HFFc6 (cell line): ENCODE results near the gene GSG1L. TPM values are rescaled to one million over a fixed set of nuclear protein-coding genes. Genes with fewer than 3 reads are reported as not detected.

Experiments
- DNase-seq: peaks from one replicate; pipeline ENCODE4 v3.0.0-alpha.2; 2018
- H3K27ac Mint-ChIP-seq: 2 replicates; pipeline ENCODE4 v1.8.0; 2020; ENCODE audit warnings: mild to moderate bottlenecking, mixed read lengths
- H3K27me3 Mint-ChIP-seq: 2 replicates; pipeline ENCODE4 v1.8.0; 2021; ENCODE audit warnings: mild to moderate bottlenecking, moderate library complexity, mixed read lengths; ENCODE audit not compliant: insufficient read depth
- H3K36me3 Mint-ChIP-seq: 2 replicates; pipeline ENCODE4 v1.8.0; 2021; ENCODE audit warnings: low read depth, mixed read lengths
- H3K4me1 Mint-ChIP-seq: 2 replicates; pipeline ENCODE4 v1.8.0; 2020; ENCODE audit warnings: low read depth, mixed read lengths
- H3K4me3 Mint-ChIP-seq: 2 replicates; pipeline ENCODE4 v1.8.0; 2020; ENCODE audit warnings: mild to moderate bottlenecking, moderate library complexity, mixed read lengths
- H3K9me3 Mint-ChIP-seq: 2 replicates; pipeline ENCODE4 v1.8.0; 2020; ENCODE audit warnings: mild to moderate bottlenecking, mixed read lengths
- CTCF ChIP-seq: fragments of 200-600 bp; sonication (generic); IDR thresholded peaks from 2 replicates; pipeline ENCODE4 v1.5.0; 2021; ENCODE audit warnings: antibody characterized with exemption, mild to moderate bottlenecking
- total RNA-seq, 6 experiments: library from RNA; stranded (reverse); fragmentation: NEBNext Ultra II Directional; extraction: Animal tissue kit (Norgen Biotek cat#: 25700); gene quantifications; 2 replicates in 1 of 6; 3 replicates in 5 of 6; pipeline ENCODE4 v1.2.3, GENCODE V29; 2021

The GSG1L gene
- total RNA-seq, 6 experiments from 2014 or later, result not detected

GRCh38 chr16:28003021-28003865 lies 60.3 kb downstream of the GSG1L start:
- no peak for TF ChIP-seq CTCF
- no peak overlapping the region for H3K27ac Mint-ChIP-seq
- H3K36me3 Mint-ChIP-seq, result no peaks in the 10 kb centered on the region
- no peaks in the 10 kb centered on the region for H3K9me3 Mint-ChIP-seq
- peaks cover 6% of the 10 kb centered on the region; the same call in 1 of the 2 replicates for H3K4me1 Mint-ChIP-seq
- H3K4me3 Mint-ChIP-seq, result no peak overlapping the region
- H3K27me3 Mint-ChIP-seq, result peaks cover 17% of the 10 kb centered on the region
- DNase-seq, result no peak

- Mint-ChIP-seq H3K4me3 (no peak overlapping the region), H3K27ac (no peak overlapping the region), H3K9me3 (no peaks in the 10 kb centered on the region), H3K4me1 (peaks cover 6% of the 10 kb centered on the region; the same call in 1 of the 2 replicates), H3K27me3 (peaks cover 9% of the 10 kb centered on the region; the same call in 1 of the 2 replicates), H3K36me3 (no peaks in the 10 kb centered on the region)
- no peak for TF ChIP-seq CTCF
- no peak for DNase-seq
These were observed 61.9 kb downstream of the GSG1L start for GRCh38 chr16:28001642-28002041.

DNA sequence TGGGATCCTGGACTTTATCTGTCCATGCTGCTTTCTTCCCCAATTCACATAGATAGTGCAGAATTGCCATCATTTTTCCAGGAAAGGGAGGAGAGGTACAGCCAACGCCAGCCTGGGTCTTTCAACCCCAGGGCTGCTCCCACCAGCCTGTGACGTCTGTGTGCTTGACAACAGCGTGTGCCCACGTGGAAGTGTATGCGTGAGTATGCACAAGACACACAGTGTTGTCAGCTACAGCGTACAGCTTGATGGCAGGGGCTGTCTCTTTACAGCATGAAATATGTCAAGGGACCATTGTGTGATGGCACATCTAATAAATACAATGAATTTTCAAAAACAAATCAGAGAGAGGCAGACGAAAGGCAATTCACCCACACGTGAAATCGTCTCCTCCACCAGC lies 62.3 kb downstream of the GSG1L start:
- Mint-ChIP-seq H3K4me3 (no peak overlapping the region), H3K36me3 (no peaks in the 10 kb centered on the region), H3K27ac (no peak overlapping the region), H3K9me3 (no peaks in the 10 kb centered on the region), H3K27me3 (peaks cover 9% of the 10 kb centered on the region; the same call in 1 of the 2 replicates), H3K4me1 (peaks cover 6% of the 10 kb centered on the region; the same call in 1 of the 2 replicates)
- no peak for DNase-seq
- TF ChIP-seq CTCF, result no peak

- Mint-ChIP-seq H3K36me3 (no peaks in the 10 kb centered on the region), H3K4me3 (no peak overlapping the region), H3K27me3 (peaks cover 11% of the 10 kb centered on the region), H3K9me3 (no peaks in the 10 kb centered on the region), H3K27ac (no peak overlapping the region), H3K4me1 (peaks cover 6% of the 10 kb centered on the region; the same call in 1 of the 2 replicates)
- DNase-seq, result no peak
- no peak for TF ChIP-seq CTCF
These were observed 63.0 kb downstream of the GSG1L start for GRCh38 chr16:28000314-28001169.

DNA sequence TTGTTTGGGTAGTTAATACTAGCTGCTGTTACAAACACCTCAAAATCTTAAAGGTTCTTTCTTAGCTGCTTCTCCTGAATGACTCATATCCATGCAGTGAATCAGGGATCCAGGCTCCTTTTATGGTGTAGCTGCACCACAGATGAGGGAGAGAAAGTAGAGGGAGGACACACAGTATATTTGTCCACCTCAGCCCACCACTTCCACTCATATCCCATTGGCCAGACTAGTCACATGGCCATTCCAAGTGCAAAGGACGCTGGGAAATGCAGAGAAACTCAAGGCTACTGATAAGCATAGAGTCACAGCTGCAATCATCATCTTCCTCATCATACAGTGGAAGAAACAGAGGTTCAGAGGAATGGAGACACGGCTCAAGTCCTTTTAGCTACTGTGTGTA lies 63.8 kb downstream of the GSG1L start:
- H3K4me3 Mint-ChIP-seq, result no peak overlapping the region
- peaks cover 6% of the 10 kb centered on the region; the same call in 1 of the 2 replicates for H3K4me1 Mint-ChIP-seq
- no peak overlapping the region for H3K27ac Mint-ChIP-seq
- H3K9me3 Mint-ChIP-seq, result no peaks in the 10 kb centered on the region
- no peaks in the 10 kb centered on the region for H3K36me3 Mint-ChIP-seq
- peak; percentile 23 for DNase-seq
- H3K27me3 Mint-ChIP-seq, result peaks cover 13% of the 10 kb centered on the region
- no peak for TF ChIP-seq CTCF
